Caco-2 (cell line): ENCODE measurements around the gene B3GALT4. TPM values are rescaled to one million over a fixed set of nuclear protein-coding genes. Genes with fewer than 3 reads are reported as not detected.

ENCODE experiments used
- BruUV-seq: library from RNA; stranded (reverse); fragments of 400-500 nt; replicated peaks from 2 replicates; lab custom pipeline; 2021; lab: Mats Ljungman, UMichigan
- CTCF ChIA-PET: fragments of 300-600 bp; sonication (Branson Sonifier 250); formaldehyde crosslinking; loops from one replicate; lab custom pipeline; 2022; ENCODE audit warnings: antibody characterized with exemption; lab: Charles Lee
- POLR2A ChIA-PET: fragments of 300-600 bp; sonication (Branson Sonifier 250); formaldehyde crosslinking; loops from one replicate; lab custom pipeline; 2022; ENCODE audit warnings: antibody characterized with exemption; lab: Charles Lee
- DNase-seq, 2 experiments: peaks; one replicate each; pipeline versions ENCODE4 v3.0.0 to v3.0.0-alpha.2; 2020 to 2022
- H3K27me3 ChIP-seq: replicated peaks from 2 replicates; pipeline ENCODE4 v1.6.0; 2011; ENCODE audit warnings: low read length; ENCODE audit not compliant: control insufficient read depth, insufficient read depth
- H3K36me3 ChIP-seq: 2 replicates; pipeline ENCODE4 v1.5.1; 2011; ENCODE audit warnings: low read length; ENCODE audit not compliant: control insufficient read depth, insufficient read depth
- H3K4me1 ChIP-seq: fragments of 250-450 bp; sonication (Bioruptor Pico); 2 replicates; pipeline ENCODE4 v1.5.1; 2020; ENCODE audit warnings: mild to moderate bottlenecking
- H3K4me3 ChIP-seq: 2 replicates; pipeline ENCODE4 v1.5.1; 2011; ENCODE audit warnings: low read depth, mild to moderate bottlenecking, control low read depth, low read length
- H3K9me3 ChIP-seq: fragments of 250-450 bp; sonication (Bioruptor Pico); 2 replicates; pipeline ENCODE4 v1.5.1; 2020; ENCODE audit warnings: mild to moderate bottlenecking, moderate library complexity
- H3K27ac Mint-ChIP-seq: one replicate; pipeline ENCODE4 v1.8.0; 2022; ENCODE audit warnings: mixed read lengths; ENCODE audit not compliant: unreplicated experiment
- H3K27me3 Mint-ChIP-seq: one replicate; pipeline ENCODE4 v1.8.0; 2022; ENCODE audit warnings: mixed read lengths; ENCODE audit not compliant: insufficient read depth, unreplicated experiment
- H3K36me3 Mint-ChIP-seq: one replicate; pipeline ENCODE4 v1.8.0; 2022; ENCODE audit warnings: mild to moderate bottlenecking, mixed read lengths; ENCODE audit not compliant: insufficient read depth, unreplicated experiment
- H3K4me1 Mint-ChIP-seq: one replicate; pipeline ENCODE4 v1.8.0; 2022; ENCODE audit warnings: low read depth, mixed read lengths; ENCODE audit not compliant: unreplicated experiment
- H3K4me3 Mint-ChIP-seq: one replicate; pipeline ENCODE4 v1.8.0; 2022; ENCODE audit warnings: mild to moderate bottlenecking, moderate library complexity, mixed read lengths; ENCODE audit not compliant: unreplicated experiment
- H3K9me3 Mint-ChIP-seq: one replicate; pipeline ENCODE4 v1.8.0; 2022; ENCODE audit warnings: mixed read lengths; ENCODE audit not compliant: unreplicated experiment
- intact Hi-C: fragments of 100-400 bp; cut with micrococcal nuclease; formaldehyde crosslinking; loops from one replicate; pipeline ENCODE4 v1.10.0; 2022; ENCODE audit not compliant: unreplicated experiment
- total RNA-seq: library from RNA; stranded (reverse); gene quantifications from 2 replicates; pipeline ENCODE4 v1.2.3, GENCODE V29; 2022
- TF ChIP-seq, protein P1 (sequence below), 2 experiments: fragments of 200-600 bp in 1 of 2; IDR thresholded peaks; 1 replicate in 1 of 2; 2 replicates in 1 of 2; pipeline versions ENCODE4 v1.5.1 to v1.8.0; 2011 to 2022; ENCODE audit warnings: antibody characterized with exemption in 1 of 2, control low read depth in 1 of 2, inconsistent platforms in 1 of 2, low read depth in 1 of 2, low read length in 1 of 2, mild to moderate bottlenecking in 1 of 2, moderate library complexity in 1 of 2; ENCODE audit not compliant: insufficient read depth in 1 of 2, severe bottlenecking in 1 of 2, unreplicated experiment in 1 of 2

The B3GALT4 gene
- total RNA-seq, 1 experiment from 2014 or later: 0.34 TPM

DNA sequence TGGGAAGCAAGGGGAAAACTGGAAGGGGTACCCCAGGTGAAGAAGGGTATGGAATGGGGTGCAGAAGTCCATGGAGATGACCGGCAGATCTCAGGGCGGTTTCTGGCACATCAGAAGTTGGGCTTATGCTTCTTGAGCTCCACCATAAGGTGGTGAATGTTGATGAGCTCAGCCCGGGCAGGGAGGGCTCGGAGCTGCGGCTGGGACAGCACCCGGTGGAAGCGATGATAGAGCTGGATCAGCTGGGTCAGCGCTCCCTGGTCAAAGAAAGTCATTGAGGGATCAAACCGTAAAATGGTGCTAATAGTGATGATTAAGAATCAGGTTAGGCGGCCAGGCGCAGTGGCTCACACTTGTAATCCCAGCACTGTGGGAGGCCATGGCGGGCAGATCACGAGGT is 26.2 kb upstream of the B3GALT4 start:
- TF ChIP-seq, protein P1, sequence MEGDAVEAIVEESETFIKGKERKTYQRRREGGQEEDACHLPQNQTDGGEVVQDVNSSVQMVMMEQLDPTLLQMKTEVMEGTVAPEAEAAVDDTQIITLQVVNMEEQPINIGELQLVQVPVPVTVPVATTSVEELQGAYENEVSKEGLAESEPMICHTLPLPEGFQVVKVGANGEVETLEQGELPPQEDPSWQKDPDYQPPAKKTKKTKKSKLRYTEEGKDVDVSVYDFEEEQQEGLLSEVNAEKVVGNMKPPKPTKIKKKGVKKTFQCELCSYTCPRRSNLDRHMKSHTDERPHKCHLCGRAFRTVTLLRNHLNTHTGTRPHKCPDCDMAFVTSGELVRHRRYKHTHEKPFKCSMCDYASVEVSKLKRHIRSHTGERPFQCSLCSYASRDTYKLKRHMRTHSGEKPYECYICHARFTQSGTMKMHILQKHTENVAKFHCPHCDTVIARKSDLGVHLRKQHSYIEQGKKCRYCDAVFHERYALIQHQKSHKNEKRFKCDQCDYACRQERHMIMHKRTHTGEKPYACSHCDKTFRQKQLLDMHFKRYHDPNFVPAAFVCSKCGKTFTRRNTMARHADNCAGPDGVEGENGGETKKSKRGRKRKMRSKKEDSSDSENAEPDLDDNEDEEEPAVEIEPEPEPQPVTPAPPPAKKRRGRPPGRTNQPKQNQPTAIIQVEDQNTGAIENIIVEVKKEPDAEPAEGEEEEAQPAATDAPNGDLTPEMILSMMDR (IDR thresholded peaks at IDR 0.05; ENCODE audit: insufficient read depth in 1 of 2, low read depth in 1 of 2, low read length in 1 of 2, severe bottlenecking in 1 of 2, unreplicated experiment in 1 of 2): no peak
- no TSS peak for BruUV-seq
- Mint-ChIP-seq H3K4me3 (no peak overlapping the region), H3K9me3 (no peaks in the 10 kb centered on the region), H3K4me1 (peaks cover 10% of the 10 kb centered on the region), H3K36me3 (peaks cover 30% of the 10 kb centered on the region), H3K27ac (no peak overlapping the region), H3K27me3 (no peaks in the 10 kb centered on the region)
- CTCF ChIA-PET: no interaction called here
- H3K27me3 ChIP-seq: no peaks in the 10 kb centered on the region
- H3K4me3 ChIP-seq: no peak overlapping the region
- no peaks in the 10 kb centered on the region for H3K9me3 ChIP-seq
- intact Hi-C loops: no loop called here
- POLR2A ChIA-PET: no interaction called here
- peaks cover 5% of the 10 kb centered on the region; the same call in 1 of the 2 replicates for H3K4me1 ChIP-seq
- no peaks in the 10 kb centered on the region; the same call in 1 of the 2 replicates for H3K36me3 ChIP-seq
- no peak for DNase-seq

DNA sequence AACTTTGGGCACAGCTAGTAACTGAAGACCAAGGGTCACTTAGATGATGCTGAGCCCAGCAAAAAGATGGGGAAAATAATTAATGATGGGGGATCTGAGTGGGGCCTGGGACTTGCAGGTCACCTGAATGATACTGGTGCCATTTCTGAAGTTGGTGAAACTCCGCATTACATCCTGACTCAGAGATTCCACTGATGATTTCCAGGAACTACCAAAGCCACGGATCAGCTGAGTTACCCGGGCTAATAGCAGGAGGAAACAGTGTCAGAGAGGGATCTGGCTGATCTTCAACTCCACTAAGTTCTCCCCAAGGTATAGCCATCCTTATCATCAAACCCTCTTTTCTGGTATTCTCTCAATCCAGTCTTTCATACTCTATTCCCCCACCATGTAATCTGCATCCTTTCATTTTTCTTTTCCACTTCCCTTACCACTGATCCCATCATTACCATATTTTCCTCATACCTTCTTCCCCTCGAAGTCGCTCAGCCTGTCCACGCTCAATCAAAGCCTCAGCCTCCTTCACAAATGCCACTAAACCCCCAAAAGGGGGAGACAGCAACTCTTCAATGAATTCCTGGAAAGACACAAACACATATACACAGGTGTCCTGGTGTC is 25.4 kb upstream of the B3GALT4 start:
- BruUV-seq: no TSS peak

DNA sequence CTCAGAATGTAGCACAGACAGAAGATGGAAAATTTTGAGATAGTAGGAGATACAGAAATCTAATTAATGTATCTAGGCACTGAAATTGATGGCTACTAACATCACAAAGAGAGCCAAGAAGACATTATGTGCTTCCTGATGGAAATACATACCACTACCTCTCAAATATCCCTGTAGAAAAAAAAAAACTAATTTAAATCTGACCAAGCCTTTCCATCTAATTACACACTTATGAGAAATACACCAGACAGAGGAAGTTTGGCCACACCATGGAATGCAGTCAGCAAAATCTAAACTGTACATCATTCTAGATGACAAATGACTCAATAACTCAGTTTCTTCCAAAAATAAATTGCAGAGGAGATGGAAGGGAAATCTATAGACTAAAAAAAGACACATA is 24.2 kb upstream of the B3GALT4 start:
- Mint-ChIP-seq H3K4me1 (peaks cover 10% of the 10 kb centered on the region), H3K27me3 (no peaks in the 10 kb centered on the region), H3K36me3 (peaks cover 37% of the 10 kb centered on the region), H3K27ac (no peak overlapping the region), H3K9me3 (no peaks in the 10 kb centered on the region), H3K4me3 (no peak overlapping the region)
- Histone ChIP-seq H3K27me3 (no peaks in the 10 kb centered on the region), H3K4me3 (no peak overlapping the region), H3K4me1 (peaks cover 5% of the 10 kb centered on the region; the same call in 1 of the 2 replicates), H3K36me3 (no peaks in the 10 kb centered on the region), H3K9me3 (no peaks in the 10 kb centered on the region)
- TF ChIP-seq, protein P1 (IDR thresholded peaks at IDR 0.05; ENCODE audit: insufficient read depth in 1 of 2, low read depth in 1 of 2, low read length in 1 of 2, severe bottlenecking in 1 of 2, unreplicated experiment in 1 of 2): no peak
- CTCF ChIA-PET: no interaction called here
- BruUV-seq: no TSS peak
- POLR2A ChIA-PET: no interaction called here
- intact Hi-C loops: no loop called here
- no peak for DNase-seq

More for the DNA sequence above, 25.4 kb upstream of the B3GALT4 start:
- H3K36me3 ChIP-seq: no peaks in the 10 kb centered on the region
- TF ChIP-seq, protein P1 (IDR thresholded peaks at IDR 0.05; ENCODE audit: insufficient read depth in 1 of 2, low read depth in 1 of 2, low read length in 1 of 2, severe bottlenecking in 1 of 2, unreplicated experiment in 1 of 2): no peak
- no peak overlapping the region for H3K4me3 ChIP-seq
- no peaks in the 10 kb centered on the region for H3K9me3 ChIP-seq
- ChIA-PET POLR2A (no interaction called here), CTCF (no interaction called here)
- peaks cover 10% of the 10 kb centered on the region for H3K4me1 Mint-ChIP-seq
- H3K27me3 Mint-ChIP-seq: no peaks in the 10 kb centered on the region
- H3K27ac Mint-ChIP-seq: no peak overlapping the region
- no peak for DNase-seq
- H3K36me3 Mint-ChIP-seq: peaks cover 33% of the 10 kb centered on the region
- no peaks in the 10 kb centered on the region for H3K27me3 ChIP-seq
- intact Hi-C loops: no loop called here
- H3K4me1 ChIP-seq: peaks cover 5% of the 10 kb centered on the region; the same call in 1 of the 2 replicates
- no peaks in the 10 kb centered on the region for H3K9me3 Mint-ChIP-seq
- no peak overlapping the region for H3K4me3 Mint-ChIP-seq
